ENCODE data around the gene VSNL1.
"Not testable (repeated sequence)": the region's sequence is repeated elsewhere in the genome, so short reads cannot be mapped to it uniquely, and the experiment has no call there.

Gene VSNL1

DNA sequence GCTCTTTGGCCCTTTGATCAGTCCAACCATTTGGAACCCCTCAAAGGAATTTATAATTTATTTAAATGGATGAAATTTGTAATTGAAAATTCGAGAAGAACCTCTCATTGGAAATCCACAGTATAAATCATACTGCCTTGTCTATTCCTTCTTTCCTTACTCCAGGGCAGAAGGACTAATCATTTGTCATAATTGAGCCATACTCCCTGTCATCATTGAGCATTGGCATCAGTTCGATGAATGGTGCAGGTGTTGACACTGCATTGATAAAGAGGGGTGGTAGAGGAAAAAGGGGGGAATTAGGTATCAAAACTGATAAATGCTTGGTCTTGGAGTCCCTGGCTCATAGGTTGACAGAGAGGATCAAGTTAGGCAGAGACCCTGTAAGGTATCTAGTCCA, 2.0 kb downstream of the VSNL1 start:
- DNase-seq (ENCODE audit: low read depth in 3 of 3): no peak

DNA sequence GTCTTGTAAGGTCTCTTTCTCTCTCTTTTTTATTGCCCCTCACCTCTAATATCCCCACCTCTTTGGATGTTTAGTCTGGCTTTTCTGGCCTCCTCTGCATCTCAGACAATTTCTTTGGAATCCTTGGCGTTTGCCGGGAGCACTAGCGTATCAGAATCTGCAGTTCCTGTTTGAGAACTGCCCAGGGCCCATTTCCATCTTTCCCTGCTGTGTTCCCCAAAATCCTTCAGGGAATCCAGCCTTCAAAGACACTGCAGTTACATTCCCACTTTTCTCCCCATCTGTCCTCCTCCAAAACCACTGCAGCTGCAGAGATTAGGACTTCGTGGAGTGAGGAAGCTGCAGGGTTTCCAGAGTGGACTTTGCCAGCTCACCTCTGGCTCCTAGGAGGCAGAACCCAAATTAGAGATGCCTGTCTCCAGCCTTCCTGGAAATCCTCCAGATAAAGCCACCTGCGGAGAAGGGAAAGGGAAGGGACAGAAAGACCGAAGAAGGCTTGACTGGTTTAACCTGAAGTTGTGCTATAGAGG, 2.7 kb downstream of the VSNL1 start:
- no peak for DNase-seq (ENCODE audit: low read depth in 3 of 3)

DNA sequence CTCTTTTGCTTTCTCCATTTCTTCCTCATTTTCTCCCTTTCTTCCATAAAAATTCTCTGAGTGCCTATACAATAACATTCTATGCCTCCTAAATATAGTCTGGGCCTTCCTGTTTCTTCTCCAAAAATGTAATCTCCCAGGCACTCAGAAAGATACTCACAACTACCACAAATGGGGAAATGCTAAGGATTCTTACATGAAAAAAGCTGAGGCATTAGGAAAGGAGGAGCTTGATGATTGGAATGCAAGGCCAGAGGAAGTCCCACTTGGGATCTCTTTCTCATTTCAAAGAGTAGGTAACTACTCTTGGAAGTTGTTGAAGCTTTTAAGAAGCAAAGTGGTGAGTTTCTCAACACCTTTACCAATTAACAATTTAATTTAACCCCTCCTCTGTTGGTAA, 3.4 kb downstream of the VSNL1 start:
- no peak for DNase-seq (ENCODE audit: low read depth in 3 of 3)

DNA sequence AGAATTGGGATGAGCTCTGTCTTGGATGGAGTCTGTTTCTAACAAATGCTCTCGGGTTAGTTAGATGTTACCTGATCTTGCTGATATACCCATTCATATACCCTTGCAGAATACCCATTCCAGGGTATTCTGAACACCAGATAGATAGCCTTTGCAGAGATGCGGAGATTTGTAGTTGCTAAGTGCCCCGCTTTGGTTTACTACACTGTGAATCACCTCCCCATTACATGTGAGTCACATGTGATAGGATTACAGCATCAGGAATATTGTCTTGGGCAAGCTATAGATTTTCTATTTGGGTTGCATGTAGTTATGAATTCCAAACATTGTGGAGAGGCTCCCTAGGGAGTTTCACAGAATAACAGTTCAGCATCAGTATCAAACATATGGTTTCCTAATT, 3.8 kb downstream of the VSNL1 start:
- no peak for DNase-seq (ENCODE audit: low read depth in 3 of 3)

DNA sequence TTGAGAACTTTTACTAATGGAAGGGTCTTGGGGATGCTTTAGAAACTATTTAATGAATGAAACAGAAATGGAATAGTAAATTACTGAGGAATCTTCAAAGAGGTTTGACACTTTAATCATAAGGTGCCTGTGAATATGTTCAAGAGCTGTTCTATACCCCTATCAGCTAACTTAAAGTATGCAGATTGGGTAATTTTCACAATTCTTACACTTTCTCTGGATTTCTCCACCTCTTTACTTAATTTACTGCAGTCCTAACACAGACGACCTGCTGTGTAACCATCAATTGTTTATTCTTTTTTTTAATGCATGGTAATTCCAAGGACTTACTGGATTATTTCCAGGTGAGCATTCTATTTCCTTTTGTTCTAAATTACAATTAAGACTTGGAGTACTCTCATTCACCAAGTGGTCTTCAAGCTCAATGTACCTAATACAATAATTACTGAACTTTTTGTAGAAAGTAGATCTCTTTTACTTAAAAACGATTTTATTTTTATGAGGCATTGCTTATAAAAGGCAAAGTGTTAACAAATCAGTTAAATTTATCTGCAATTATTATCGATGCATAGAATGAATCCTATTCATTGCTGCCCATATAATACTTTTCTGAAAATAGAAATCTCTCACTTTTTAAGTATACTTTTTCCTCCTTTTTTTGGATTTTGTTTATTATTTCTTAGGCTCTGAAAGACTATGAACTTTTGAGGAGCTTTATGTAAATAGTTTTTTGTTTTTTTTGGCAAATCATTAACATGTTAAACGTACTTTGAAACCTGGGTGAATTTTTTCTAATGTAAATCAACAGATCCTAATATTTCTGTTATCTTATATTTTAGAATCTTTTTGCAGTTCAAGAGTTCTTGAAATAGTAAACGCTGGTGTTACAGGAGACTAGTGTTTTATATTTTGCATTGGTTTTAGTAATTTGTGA, 5.5 kb downstream of the VSNL1 start:
- DNase-seq (ENCODE audit: low read depth in 3 of 3): no peak

DNA sequence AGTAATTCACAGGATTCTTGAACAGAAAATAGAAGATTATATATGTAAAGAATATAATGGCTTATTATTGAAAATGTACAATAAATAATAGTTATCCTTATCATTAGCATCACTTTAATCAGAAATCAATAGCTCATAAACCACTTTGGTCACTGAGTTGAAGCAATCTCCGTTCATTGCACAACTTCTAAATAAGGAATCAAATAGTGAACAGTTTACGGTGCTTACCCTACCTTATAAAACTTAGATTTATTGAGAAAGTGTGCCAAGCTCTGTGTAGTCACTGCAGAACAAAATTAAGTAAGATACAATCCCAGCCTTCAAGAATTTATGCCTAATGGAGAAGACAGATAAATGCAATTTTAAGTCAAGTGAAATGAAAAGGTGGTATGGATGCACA, 6.7 kb downstream of the VSNL1 start:
- DNase-seq (ENCODE audit: low read depth in 3 of 3): no peak

DNA sequence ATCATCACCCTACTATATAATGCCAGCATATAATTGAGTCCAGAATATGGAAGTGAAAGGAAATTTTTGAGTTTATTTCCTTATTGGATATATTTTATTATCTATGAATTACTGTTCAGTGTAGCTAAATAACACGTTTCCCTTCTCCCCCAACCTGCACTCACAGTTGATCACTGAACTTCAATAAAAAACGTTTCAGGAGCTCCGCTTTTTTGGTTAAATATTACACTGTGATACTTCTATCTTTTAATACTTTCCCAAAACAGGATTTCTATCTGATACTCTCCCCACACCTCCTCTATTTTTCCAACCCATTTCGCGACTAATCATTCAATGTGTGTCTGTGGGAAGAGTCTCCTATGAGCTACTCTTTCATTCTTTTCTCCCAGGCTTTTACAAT, 7.2 kb downstream of the VSNL1 start:
- DNase-seq (ENCODE audit: low read depth in 3 of 3): no peak

DNA sequence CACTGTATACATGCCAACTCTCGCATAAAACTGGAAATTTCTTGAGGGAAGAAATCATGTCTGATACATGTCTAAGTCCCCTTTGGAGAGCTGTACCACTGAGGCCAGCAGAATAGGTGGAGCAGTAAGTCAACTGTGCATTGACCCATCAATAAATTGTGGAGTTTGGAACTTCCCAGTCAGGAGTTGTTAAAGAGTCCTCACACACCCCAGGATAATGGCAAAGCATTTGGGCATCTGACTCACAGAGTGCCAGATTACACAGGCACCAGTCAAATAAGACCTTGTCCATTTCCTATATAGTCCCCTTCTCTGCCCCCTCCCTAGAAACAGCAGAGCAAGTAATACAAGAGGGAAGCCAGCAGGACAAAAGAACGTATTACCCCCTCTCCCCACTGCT, 10.4 kb downstream of the VSNL1 start:
- DNase-seq (ENCODE audit: low read depth in 3 of 3): no peak

DNA sequence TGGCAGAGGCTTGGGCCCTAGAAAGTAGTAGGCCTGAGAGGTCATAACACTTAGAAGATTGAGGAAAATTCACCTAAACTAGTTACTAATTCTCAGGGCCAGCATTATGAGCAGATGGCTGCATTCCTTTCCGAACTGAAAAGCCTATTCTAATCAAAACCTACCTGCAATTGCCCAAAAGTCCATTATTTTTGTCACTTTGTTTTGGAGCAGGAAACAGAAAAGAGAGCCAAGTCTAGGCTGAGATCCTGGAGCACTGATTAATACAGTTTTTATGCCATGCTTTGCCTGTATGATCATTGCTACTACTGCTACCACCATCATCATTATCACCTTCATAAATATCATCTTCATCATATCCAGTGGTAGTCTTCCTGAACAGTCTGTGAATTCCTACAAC, 14.7 kb downstream of the VSNL1 start:
- no peak for DNase-seq (ENCODE audit: low read depth in 3 of 3)

DNA sequence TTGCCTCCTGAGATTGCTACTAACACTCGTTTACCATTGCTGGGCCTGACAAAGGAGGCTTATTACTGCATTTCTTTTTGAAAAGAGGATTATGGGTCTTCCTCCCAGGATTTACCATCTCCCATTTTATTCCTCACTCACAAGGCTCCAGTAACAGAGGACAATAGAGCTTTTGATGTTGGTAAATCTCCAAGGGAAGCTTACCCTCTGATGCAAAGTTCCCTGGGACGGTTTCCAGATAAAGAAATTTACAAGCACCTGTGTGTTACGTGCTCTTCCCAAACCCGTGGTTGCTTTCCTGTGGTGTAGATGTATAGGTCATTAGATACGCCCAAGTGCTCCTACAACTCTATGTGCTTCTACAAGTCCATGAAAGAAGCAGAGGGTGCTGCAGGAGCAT, 17.1 kb downstream of the VSNL1 start:
- DNase-seq (ENCODE audit: low read depth in 3 of 3): no peak

DNA sequence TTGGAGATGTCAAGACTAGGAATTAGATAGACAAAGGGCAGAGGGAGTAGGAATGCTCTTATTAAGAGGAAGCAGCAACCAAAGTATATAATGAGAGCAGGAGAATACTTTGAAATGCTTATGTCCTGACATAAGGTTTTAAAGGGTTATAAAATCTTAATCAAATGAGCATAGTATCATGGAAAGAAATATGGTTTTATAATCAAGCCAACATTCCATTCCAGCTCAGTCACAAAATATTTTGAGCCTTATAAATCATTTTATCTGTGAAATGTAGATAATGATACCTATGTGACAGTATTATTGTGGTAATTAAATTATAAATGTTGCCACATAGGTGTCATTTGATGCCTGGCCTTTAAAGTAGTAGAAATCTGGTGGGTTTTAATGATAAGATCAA, 17.6 kb downstream of the VSNL1 start:
- no peak for DNase-seq (ENCODE audit: low read depth in 3 of 3)

DNA sequence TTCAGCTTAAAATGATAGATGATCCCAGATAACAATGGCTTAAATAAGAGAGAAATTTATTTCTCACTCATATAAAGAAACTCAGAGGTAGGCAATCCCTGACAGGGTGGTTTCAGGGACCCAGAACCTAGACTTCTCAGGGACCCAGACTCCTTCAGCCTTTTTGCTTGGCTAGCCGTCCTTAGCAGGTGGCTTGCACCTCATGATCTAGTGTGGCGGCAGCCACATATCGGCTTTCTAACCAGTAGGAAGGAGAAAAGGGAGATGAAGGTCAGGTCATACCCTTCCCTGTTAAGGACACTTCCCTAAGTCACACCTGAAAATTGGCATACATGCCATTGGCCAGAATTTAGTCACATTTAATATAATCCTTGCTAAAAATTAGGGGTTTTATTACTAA, 18.4 kb downstream of the VSNL1 start:
- no peak for DNase-seq (ENCODE audit: low read depth in 3 of 3)

DNA sequence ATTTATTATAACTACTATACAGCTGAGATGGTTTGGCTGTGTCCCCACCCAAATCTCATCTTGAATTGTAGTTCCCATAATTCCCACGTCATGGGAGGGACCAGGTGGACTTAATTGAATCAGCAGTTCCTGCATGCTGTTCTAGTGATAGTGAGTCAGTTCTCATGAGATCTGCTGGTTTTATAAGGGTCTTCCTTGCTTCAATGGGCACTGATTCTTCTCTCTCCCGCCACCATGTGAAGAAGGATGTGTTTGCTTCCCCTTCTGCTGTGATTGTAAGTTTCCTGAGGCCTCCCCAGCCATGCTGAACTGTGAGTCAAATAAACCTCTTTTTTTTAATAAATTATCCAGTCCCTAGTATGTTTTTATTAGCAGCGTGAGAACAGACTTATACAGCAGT, 25.2 kb downstream of the VSNL1 start:
- not testable (repeated sequence) for DNase-seq (ENCODE audit: low read depth in 3 of 3)

DNA sequence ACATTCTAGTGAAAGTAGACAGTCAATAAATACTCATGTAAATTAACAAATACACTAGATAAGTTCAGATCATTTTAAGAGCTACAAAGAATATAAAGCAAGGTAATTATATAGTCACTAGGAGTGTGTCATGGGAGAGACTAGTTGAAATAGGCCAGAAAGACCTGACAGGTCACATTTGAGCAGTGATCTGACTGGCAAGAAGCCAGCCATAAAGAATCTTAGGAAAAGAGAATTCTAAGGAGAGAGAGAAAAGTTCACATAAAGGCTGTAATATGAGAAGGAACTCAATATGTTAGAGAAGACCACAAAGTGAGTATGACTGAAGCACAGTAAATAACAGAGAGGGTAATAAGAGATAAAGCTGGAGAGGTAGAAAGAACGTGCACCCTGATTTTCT, 31.2 kb downstream of the VSNL1 start:
- no peak for DNase-seq (ENCODE audit: low read depth in 3 of 3)

DNA sequence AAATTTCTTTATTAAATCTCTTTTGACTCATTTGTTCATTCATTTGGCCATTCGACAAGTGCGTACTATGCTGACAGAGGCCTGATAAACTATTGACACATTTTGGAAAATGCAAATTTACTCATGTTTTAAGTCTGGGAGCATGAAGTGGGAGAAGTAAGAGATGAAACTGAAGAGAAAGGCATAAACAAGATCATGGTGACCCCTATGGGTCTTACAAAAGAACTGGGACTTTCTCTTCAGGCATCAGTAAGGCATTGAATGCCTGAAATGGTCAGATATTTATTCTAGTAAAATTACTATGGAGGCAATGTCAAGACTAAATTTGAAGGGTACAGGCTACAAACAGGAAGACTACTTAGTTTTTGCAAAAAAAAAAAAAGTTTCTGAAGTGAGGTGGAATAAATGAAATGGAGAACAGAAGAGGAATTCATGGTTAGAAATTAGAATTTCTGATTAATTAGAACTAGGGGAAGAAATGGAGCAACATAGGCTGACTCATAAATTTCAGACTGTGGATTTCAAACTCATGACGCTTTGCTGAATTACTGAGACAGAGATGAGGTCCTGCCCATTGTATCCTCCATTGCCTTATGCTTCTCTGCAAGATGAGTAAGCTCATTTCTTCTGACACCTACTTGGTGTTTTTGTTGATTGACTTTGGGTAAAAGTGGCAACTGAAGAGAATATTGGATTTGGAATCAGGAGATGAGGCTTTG, 32.7 kb downstream of the VSNL1 start:
- DNase-seq (ENCODE audit: low read depth in 3 of 3): no peak

DNA sequence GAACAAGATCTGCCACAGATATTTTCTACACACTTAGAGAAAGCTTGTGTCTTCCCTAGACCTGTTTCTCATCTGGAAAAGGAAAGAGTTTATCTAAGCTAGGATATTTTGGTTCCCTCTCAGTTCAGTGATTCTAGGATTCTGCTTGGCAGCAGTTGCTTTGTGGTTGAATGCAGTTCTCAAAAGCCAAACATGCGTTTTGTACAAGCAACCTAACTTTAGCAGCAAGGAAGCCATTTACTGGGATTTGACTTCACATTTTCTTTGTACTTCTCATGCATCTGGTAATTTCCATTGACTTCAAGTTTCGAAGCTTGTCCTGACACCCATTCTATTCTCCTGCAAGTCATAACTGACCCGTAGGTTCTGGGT, 33.3 kb downstream of the VSNL1 start:
- DNase-seq (ENCODE audit: low read depth in 3 of 3): no peak

DNA sequence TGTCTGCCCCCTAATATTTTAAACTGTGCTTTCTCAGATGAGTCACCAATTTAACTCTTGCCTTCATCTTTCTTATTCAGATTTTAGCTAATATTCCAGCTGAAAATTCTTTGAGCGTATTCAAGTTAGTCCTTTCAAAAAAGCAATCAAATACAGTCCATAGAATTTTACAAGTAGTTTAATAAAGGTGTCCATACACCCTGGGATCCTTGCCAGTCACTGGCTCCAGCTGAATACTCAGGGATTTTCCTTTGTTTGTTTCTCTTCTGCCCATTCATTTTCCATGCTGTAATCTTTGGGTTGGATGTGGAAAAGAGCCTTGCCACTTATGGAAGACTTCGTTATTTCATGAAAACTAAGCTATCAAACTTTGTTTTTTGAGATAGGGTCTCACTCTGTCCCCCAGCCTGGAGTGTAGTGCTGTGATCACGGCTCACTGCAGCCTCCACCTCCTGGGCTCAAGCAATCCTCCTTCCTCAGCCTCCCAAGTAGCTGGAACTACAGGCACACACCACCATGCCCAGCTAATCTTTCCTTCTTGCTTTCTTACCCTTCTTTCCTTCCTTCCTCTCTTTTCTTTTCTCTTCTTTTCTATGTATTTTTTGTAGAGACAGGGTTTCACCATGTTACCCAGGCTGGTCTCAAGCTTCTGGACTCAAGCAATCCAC, 34.0 kb downstream of the VSNL1 start:
- DNase-seq (ENCODE audit: low read depth in 3 of 3): no peak

DNA sequence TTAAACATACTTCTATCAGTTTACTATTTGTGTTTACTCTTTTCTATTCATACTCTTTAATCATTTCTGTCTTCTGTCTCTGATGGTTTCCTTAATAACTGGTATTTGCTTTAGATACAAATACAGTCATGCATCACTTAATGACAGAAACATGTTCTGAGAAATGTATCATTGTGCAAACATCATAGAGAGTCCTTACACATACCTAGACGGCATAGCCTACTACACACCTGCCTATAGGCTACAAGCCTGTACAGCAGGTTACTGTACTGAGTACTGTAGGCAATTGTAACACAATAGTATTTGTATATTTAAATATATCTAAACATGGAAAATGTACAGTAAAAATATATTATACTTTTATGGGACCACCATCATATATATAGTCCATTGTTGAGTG, 36.3 kb downstream of the VSNL1 start:
- no peak for DNase-seq (ENCODE audit: low read depth in 3 of 3)

DNA sequence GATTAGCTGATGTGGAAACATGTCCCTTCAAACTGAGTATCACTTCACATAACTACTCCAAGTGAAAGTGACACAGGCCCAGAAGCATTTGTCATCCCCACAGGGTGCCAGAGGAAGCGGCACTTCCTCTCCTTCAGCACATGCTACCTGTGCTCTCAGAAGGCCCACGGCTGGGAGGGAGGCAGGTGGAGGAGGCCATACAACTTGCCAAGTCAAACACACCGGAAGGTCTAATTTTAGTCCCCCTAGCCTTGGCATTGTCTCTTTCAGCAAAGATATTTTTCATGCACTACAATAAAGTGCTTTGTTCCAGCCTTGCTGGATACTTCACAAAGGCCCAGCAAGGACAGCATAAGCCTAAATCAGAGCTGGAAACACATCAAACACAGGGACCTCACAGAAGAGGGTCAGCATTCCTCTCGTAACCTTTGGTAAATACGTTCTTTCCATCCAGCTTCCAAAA, 38.0 kb downstream of the VSNL1 start:
- no peak for DNase-seq (ENCODE audit: low read depth in 3 of 3)

DNA sequence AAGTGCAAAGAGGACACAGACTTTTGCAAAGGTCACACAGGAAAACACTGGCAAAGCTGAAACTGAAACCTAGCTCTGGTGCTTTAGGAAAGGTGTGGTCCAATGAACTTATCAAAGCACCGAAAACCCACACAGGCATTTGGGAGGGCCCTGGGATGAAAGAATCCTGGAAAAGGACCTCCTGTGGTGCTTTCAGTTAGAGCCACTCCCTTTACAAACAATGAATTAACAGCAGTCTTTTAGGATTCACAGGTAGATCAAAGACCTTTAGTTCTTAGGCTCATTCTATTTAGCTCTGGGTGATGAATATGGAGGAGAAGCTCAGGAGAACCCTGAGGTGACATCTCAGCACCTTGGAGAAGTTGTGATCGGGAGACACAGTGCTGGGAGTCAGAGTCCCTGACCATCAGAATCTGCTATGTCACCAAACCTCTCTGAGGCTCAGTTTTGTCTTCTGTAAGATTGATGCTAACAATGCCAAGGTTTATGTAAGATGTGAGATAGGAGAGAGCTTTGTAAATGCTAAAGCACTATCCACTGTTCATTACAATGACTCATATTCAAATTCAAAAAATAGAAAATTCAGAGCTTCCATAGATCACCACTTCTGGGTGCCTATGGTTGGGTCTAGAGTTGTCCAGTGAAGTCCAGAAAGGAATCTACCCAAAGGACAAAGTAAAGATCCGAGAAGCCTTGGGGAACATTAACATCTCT, 39.3 kb downstream of the VSNL1 start:
- no peak for DNase-seq (ENCODE audit: low read depth in 3 of 3)

DNA sequence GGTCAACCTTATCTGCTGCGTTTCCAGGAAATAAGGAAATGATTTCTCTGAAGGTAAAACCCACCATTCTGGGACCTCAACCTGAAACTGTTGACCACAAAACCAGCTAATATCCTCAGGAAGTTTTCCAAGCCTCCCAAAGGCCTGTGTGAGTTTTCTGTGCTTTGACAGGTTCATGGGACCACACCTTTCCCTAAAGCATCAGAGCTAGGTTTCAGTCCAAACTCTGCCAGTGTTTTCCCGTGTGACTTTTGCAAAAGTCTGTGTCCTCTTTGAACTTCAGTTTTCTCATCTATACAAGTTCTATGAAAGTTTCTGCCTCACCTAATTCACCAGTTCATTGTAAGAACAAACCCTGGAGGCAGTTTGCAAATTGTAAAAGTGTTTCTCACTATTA, 39.8 kb downstream of the VSNL1 start:
- DNase-seq (ENCODE audit: low read depth in 3 of 3): no peak

DNA sequence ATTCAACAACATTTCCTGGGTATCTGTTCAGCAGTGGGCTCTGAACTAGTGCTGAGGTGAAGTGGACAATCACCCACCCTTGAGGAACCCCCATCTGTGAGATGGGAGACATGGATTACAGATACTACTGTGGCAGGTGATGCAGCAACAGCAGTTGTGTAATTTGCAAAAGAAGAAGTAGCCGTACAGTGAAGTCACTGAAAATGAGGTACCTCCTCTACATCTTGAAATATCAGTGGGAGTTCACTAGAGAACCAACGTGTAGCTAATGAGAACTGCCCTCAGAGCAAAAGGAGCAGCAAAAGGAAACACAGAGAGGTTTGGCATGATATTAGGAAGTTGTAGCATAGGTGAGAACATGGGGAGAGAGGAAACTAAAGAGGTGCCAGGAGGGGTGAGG, 41.3 kb downstream of the VSNL1 start:
- no peak for DNase-seq (ENCODE audit: low read depth in 3 of 3)
